Measurements from ENCODE around the gene HIPK2. TPM values are rescaled to one million over a fixed set of nuclear protein-coding genes. Genes with fewer than 3 reads are reported as not detected.

The HIPK2 gene
- total and polyA plus RNA-seq, 10 of the 15 experiments (the other 5 are each of a cell fraction or from before 2014, with no cell fraction given), result 1.7 to 39.0 (median 9.4) TPM

DNA sequence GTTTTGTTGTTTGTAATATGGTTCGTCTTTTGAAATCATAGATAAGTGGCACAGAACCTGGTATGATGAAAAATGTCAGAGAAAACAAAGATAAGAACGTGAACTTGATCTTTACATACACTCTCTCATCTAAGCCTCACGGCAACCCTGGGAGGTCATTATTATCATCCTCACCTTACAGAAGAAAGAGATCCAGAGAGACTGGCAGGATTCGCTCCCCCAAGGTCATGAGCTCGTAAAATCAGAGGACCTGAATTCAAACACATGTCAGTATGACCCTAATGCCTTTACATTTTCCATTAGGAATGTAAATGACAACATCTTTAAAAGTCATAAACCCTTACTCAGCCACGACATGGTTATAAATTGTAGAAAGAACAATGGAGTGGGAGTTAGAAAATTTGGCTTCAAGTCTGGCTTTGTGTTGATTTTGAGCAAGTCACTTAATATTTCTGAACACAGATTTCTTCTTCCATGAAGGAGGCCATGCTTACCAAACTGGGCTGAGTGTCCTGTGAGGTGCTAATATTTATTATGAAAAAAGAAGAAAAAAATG, 35.9 kb downstream of the HIPK2 start:
- WGBS (ENCODE audit: insufficient coverage, insufficient replicate concordance, low lambda C conversion rate, missing lambda C conversion rate), result 92% methylated on average over 6 of the region's 6 CpGs
- Histone ChIP-seq H3K4me3 (no peak overlapping the region), H3K4me1 (ENCODE audit: control insufficient read depth, insufficient read depth, low read length) (peaks cover 8% of the 10 kb centered on the region), H3K79me2 (ENCODE audit: control insufficient read depth, insufficient read depth, low read length) (no peaks in the 10 kb centered on the region; the same call in none of the 2 replicates), H3K9me3 (replicated peaks; ENCODE audit: control insufficient read depth, insufficient read depth, low read length) (no peaks in the 10 kb centered on the region), H3K27ac (ENCODE audit: control insufficient read depth, insufficient read depth) (no peak overlapping the region), H3K9ac (ENCODE audit: control insufficient read depth, insufficient read depth, low read length) (no peak overlapping the region), H3K27me3 (replicated peaks in 1 of 2; ENCODE audit: control insufficient read depth in 2 of 2, insufficient read depth in 2 of 2, low read length in 1 of 2) (no peaks in the 10 kb centered on the region), H4K20me1 (ENCODE audit: control insufficient read depth, insufficient read depth) (no peaks in the 10 kb centered on the region), H2AFZ (ENCODE audit: control insufficient read depth, low read depth, low read length) (no peak overlapping the region), H3K4me2 (ENCODE audit: control insufficient read depth, insufficient read depth) (no peak overlapping the region), H3K36me3 (ENCODE audit: control insufficient read depth in 2 of 2, insufficient read depth in 2 of 2, low read length in 1 of 2) (peaks cover 0 to 2% of the 10 kb centered on the region in 2 experiments; a peak in 3 of 4 replicates)
- ATAC-seq (no peak), DNase-seq (ENCODE audit: low read depth, low spot score) (no peak), FAIRE-seq (no peak)
- TF ChIP-seq ETV6 (conservative IDR thresholded peaks at IDR 0.05 in 1 of 2, IDR thresholded peaks at IDR 0.05 in 1 of 2; ENCODE audit: borderline replicate concordance in 1 of 2, low read depth in 1 of 2) (no peak), SREBF1 (IDR thresholded peaks at IDR 0.05; ENCODE audit: low read length) (no peak), SMC3 (IDR thresholded peaks at IDR 0.05; ENCODE audit: borderline replicate concordance, low read length) (no peak), CHD1 (IDR thresholded peaks at IDR 0.05; ENCODE audit: low read depth, low read length) (no peak), NFYA (IDR thresholded peaks at IDR 0.05; ENCODE audit: borderline replicate concordance, low read depth, low read length) (no peak)
- TF ChIP-seq, protein P1, sequence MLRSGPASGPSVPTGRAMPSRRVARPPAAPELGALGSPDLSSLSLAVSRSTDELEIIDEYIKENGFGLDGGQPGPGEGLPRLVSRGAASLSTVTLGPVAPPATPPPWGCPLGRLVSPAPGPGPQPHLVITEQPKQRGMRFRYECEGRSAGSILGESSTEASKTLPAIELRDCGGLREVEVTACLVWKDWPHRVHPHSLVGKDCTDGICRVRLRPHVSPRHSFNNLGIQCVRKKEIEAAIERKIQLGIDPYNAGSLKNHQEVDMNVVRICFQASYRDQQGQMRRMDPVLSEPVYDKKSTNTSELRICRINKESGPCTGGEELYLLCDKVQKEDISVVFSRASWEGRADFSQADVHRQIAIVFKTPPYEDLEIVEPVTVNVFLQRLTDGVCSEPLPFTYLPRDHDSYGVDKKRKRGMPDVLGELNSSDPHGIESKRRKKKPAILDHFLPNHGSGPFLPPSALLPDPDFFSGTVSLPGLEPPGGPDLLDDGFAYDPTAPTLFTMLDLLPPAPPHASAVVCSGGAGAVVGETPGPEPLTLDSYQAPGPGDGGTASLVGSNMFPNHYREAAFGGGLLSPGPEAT (IDR thresholded peaks at IDR 0.05; ENCODE audit: low read depth), result no peak
- TF ChIP-seq, protein P2, sequence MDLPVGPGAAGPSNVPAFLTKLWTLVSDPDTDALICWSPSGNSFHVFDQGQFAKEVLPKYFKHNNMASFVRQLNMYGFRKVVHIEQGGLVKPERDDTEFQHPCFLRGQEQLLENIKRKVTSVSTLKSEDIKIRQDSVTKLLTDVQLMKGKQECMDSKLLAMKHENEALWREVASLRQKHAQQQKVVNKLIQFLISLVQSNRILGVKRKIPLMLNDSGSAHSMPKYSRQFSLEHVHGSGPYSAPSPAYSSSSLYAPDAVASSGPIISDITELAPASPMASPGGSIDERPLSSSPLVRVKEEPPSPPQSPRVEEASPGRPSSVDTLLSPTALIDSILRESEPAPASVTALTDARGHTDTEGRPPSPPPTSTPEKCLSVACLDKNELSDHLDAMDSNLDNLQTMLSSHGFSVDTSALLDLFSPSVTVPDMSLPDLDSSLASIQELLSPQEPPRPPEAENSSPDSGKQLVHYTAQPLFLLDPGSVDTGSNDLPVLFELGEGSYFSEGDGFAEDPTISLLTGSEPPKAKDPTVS (IDR thresholded peaks at IDR 0.05; ENCODE audit: low read depth, low read length), result no peak
- no TSS peak for BruUV-seq (replicated peaks)
- POLR2A ChIA-PET, result no interaction called here
- SMC1A ChIA-PET (ENCODE audit: uncharacterized antibody, unreplicated experiment), result interaction anchor here (0.7 to 2.1 kb wide), 7 partner anchors 14 to 306 kb away, joined by 3 to 8 read pairs (median 3); no protein-coding TSS in a partner anchor
- intact Hi-C loops (cut with micrococcal nuclease; ENCODE audit: unreplicated experiment) (no loop called here), in situ Hi-C loops (cut with MboI) (no loop called here)
- CTCF ChIA-PET, result interaction anchor here (1.7 kb wide), 1 partner anchor 95 kb away, joined by 8 read pairs; no protein-coding TSS in a partner anchor
- RAD21 ChIA-PET (ENCODE audit: unreplicated experiment), result no interaction called here

Measured in GM12878 (cell line).